GM18502 (cell line): ENCODE data around the gene BBOF1.

Source experiments
- ATAC-seq: cut with Tn5 transposase; IDR thresholded peaks from one replicate; pipeline ENCODE4 v1.9.1; 2021; ENCODE audit warnings: mild to moderate bottlenecking; ENCODE audit not compliant: unreplicated experiment, poor library complexity

The BBOF1 gene

DNA sequence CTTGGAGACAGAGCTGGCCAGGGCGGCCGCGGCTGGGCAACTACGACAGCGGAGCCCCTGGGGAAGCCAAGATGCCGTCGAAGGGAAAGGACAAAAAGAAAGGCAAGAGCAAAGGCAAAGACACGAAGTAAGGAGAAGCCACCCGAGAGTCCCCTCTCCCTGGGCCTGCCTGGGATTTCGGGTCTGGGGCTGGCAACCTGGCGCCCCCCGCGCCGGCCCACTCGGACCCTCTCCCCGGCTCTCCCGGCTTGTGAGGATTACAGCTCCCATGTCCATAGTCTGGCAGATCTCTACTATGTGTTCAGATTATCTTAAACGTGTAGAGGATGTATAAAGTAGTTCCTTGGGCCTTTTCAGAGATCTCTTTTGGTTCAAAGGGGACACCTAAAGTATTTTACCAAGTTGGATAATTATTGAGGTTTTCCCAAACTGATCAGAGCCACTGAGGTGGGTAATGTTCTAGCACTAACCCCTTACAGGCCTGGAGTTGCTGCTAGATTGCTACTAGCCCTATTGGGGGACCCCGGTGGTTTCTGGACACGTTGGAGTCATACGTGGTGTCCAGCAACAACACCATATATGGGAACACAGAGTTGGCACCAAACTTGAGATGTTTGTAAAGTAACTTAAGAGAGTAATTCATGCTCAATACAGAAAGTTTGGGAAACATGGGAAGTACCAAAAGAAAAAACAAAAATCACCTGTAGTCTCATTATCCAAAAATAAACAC, 424 bp downstream of the BBOF1 start:
- peak; percentile 11 for ATAC-seq

DNA sequence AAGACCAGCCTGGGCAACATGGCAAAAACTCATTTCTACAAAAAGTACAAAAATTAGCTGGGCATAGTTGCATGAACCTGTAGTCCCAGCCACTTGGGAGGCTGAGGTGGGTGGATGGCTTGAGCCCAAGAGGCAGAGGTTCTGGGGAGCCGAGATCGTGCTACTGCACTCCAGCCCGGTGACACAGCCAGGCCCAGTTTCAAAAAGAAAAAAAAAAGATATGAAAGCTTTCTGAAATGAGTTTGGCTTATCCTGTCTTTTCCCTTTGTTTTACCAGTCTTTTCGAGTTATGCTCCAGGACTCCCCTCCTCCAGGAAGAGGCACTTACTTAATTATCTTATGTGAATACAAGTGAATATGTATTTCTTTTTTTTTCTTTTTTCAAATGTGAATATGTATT, 3.2 kb downstream of the BBOF1 start:
- ATAC-seq, result no peak

DNA sequence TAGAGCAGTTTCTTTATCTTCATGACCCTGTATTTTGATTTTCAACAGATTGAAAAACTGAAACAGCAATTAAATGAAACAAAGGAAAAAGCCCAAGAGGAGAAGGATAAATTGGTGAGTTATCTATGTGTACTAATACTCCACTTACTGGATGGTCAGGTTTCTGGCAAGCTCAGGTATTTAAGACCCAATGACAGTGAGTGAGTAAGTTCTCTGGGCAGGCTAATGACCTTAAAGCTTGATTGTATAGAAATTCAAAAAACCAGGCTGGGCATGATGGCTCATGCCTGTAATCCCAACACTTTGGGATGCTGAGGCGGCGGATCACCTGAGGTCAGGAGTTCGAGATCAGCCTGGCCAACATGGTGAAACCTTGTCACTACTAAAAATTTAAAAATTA, 10.0 kb downstream of the BBOF1 start:
- no peak for ATAC-seq

GRCh38 chr14:74034572-74034971, 15.4 kb downstream of the BBOF1 start:
- ATAC-seq, result no peak

- ATAC-seq, result no peak
Observed at GRCh38 chr14:74035556-74035955, 16.4 kb downstream of the BBOF1 start.

GRCh38 chr14:74038020-74038859, 19.1 kb downstream of the BBOF1 start:
- ATAC-seq, result no peak

DNA sequence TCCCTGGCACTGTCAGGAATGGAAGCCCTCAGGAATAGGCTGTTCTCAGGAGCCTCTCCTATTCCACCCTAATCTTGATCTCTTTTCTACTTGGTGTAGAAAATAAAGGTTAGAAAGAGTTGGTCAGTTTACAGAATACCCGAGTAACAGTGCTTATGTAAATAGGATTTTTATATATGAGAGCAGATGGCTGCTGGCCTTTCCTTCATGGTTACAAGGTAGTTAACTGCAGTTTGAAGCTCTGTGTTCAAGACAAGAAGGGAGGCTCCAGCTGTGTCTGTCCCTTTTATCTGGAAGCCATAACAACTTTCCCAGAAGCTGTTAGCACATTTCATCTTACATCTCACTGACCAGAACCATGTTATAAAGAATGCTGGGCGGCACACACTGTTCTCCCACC, 23.1 kb downstream of the BBOF1 start:
- ATAC-seq, result no peak

- ATAC-seq, result no peak
Observed at GRCh38 chr14:74045522-74045921, 26.4 kb downstream of the BBOF1 start.

DNA sequence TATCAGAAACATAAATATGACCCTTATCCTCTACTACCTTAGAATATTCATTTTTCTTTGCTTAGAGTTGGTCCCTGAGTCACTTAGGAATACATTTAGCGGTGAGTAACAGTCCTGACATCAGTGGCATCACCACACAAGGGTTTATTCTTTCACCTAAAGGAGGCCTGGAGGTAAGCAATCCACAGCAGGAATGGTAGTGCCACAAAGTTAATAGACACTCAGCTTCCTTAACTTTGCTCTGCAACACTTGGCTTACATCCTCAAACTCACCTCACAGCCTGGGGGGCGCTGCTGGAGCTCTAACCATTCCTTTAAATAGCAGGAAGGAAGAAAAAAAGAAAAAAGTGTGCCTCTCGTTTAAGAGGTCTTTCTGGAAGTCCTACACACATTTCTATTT, 29.1 kb downstream of the BBOF1 start:
- ATAC-seq, result no peak

- no peak for ATAC-seq
Observed at GRCh38 chr14:74049876-74050495, 30.8 kb downstream of the BBOF1 start.

GRCh38 chr14:74062809-74063150, 43.6 kb downstream of the BBOF1 start:
- no peak for ATAC-seq

GRCh38 chr14:74064426-74064825, 45.3 kb downstream of the BBOF1 start:
- no peak for ATAC-seq

DNA sequence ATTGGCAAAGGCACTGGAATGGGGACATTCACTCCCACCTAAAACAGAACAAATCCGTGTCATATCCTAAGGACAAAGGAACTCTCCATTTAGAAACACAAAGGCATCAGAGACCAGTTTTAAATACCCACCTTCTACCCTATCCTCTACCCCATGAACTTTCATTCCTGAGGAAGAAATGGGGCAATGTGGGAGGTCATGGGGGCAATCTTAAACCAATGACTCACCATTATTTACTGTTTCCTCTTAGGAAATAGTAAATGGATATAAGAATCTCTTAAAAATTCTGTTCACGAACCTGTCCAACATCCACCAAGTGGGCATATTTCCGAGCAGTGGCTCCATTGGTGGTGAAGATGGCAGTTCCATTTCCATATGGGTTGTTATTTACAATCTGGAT, 45.7 kb downstream of the BBOF1 start:
- ATAC-seq, result no peak

GRCh38 chr14:74065746-74066575, 46.8 kb downstream of the BBOF1 start:
- ATAC-seq, result no peak

DNA sequence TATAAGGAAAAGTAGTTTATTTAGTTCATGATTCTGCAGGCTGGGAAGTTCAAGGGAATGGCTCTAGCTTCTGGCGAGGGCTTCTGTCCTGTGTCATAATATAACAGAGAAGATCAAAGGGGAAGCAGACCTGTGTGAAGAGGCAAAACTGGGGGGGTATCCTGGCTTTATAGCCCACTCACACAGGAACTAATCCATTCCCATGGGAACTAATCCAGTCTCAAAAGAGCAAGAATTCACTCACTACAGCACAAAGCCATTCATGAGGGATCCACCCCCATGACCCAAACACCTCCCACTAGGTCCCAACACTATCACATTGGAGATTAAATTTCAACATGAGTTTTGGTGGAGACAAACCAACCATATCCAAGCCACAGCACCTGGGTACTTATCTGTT, 58.3 kb downstream of the BBOF1 start:
- no peak for ATAC-seq

GRCh38 chr14:74080820-74081460, 61.8 kb downstream of the BBOF1 start:
- ATAC-seq, result no peak

- ATAC-seq, result no peak
Observed at GRCh38 chr14:74081491-74081890, 62.3 kb downstream of the BBOF1 start.

GRCh38 chr14:74083161-74083560, 64.0 kb downstream of the BBOF1 start:
- no peak for ATAC-seq

GRCh38 chr14:74083784-74084276, 64.7 kb downstream of the BBOF1 start:
- ATAC-seq, result no peak
